Tibial artery (tissue), 4 donors: ENCODE data around the gene NBL1.

Source experiments
- DNase-seq, 2 donors: peaks; one replicate each; pipeline ENCODE4 v3.0.0-alpha.2; 2019
- H3K27ac ChIP-seq, 2 donors: fragments of 200-600 bp; sonication (generic) in 1 of 2; 1 replicate in 1 of 2; 2 replicates in 1 of 2; pipeline ENCODE4 v1.5.1; 2018 to 2019; ENCODE audit warnings: mild to moderate bottlenecking in 1 of 2
- H3K27me3 ChIP-seq, 2 donors: fragments of 200-600 bp; sonication (generic) in 1 of 2; one replicate each; pipeline versions ENCODE4 v1.5.1 to v1.6.0; 2016 to 2019
- H3K36me3 ChIP-seq, 3 donors: fragments of 200-600 bp; sonication (generic) in 2 of 3; one replicate each; pipeline ENCODE4 v1.5.1; 2016 to 2019; ENCODE audit warnings: mild to moderate bottlenecking in 2 of 3
- H3K4me1 ChIP-seq, 4 donors: fragments of 200-600 bp; sonication (generic) in 2 of 4; 1 replicate in 3 of 4; 2 replicates in 1 of 4; pipeline ENCODE4 v1.5.1; 2016 to 2019
- H3K4me3 ChIP-seq, 2 donors: fragments of 200-600 bp; sonication (generic) in 1 of 2; 1 replicate in 1 of 2; 2 replicates in 1 of 2; pipeline ENCODE4 v1.5.1; 2018 to 2019; ENCODE audit warnings: mild to moderate bottlenecking in 2 of 2
- H3K9me3 ChIP-seq, 3 donors: fragments of 200-600 bp; sonication (generic) in 1 of 3; one replicate each; pipeline ENCODE4 v1.5.1; 2016 to 2019
- CTCF ChIP-seq, 2 experiments: fragments of 200-600 bp in 1 of 2; fragments of 450-650 bp in 1 of 2; IDR thresholded peaks; one replicate each; pipeline ENCODE4 v1.5.1; 2017 to 2019; ENCODE audit warnings: antibody characterized with exemption in 2 of 2, mild to moderate bottlenecking in 1 of 2, moderate library complexity in 1 of 2
- intact Hi-C: fragments of 100-400 bp; cut with DNase I; formaldehyde crosslinking; loops from one replicate; pipeline ENCODE4 v1.15.0; 2023; ENCODE audit warnings: low total_unique reads

NBL1 gene

DNA sequence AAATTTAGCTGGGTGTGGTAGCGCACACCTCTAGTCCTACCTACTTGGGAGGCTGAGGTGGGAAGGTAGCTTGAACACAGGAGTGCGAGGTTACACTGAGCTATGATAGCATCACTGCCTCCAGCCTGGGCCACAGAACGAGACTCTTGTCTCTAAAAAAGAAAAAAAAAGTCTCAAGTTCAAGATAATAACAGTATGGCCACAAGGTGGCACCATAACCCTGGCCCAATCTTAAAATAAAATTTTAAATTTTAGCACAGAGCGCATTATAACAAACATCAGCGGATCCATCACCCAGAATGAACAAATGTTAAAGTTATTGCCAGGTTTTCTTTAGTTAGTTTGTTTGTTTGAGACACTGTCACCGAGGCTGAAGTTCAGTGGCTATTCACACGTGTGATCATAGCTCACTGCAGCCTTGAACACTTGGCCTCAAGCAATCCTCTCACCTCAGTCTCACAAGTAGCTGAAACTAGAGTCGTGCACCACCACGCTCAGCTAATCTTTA lies 17.7 kb downstream of the NBL1 start:
- no peaks in the 10 kb centered on the region for H3K9me3 ChIP-seq
- H3K27ac ChIP-seq, result no peak overlapping the region
- intact Hi-C loops, result no loop called here
- peak; percentile 59 to 76 for TF ChIP-seq CTCF (IDR thresholded peaks at IDR 0.05)
- H3K4me3 ChIP-seq, result no peak overlapping the region
- DNase-seq, result no peak
- peaks cover 0 to 48% of the 10 kb centered on the region in 2 donors for H3K27me3 ChIP-seq
- peaks cover 0 to 22% (median 20%) of the 10 kb centered on the region in 3 donors for H3K36me3 ChIP-seq
- H3K4me1 ChIP-seq, result peaks cover 0 to 25% (median 14%) of the 10 kb centered on the region in 4 donors

- TF ChIP-seq CTCF (IDR thresholded peaks at IDR 0.05), result no peak
- intact Hi-C loops, result no loop called here
These were observed 18.2 kb downstream of the NBL1 start for GRCh38 chr1:19662313-19662712.

DNA sequence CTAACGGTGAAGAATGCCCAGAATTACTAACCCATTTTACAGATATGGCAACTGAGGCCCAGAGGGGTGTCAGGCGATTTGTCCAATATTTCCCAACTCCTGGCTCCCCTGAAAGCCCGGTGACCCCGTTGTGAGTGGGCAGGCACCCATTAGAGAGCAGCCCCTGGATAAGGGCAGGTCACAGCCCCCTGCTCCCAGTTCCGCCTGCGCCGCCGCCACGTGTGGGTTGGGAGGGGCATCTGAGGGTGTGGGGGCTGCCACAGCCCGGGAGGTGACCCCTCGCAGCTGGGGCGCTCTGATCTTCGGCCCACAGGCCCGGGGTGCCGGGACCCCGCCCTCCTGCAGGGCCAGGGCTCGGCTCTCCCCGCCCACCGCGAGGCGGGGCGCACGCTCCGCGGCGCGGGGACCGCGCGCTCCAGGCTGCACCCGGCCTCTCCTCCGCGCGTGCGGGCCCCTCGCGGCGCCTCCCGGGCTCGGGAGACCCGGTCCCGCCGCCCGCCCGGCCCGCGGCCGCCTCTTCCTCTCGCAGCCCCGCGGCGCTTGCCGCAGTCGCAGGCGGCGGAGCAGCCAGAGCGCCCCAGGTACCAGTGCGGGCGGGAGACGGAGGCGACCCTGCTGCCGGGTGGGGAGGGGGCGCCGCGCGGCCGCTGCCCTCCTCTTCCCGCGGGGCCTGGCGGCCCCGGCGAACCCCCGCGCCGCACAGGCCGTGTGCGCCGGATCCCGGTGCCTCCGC lies 20.5 kb downstream of the NBL1 start, which contains the start of gene HTR6:
Gene HTR6, plus strand, starts transcription at position 423 of the 733 bp plus-strand sequence. CDS start 879 bp downstream, outside the sequence.
- H3K36me3 ChIP-seq, result no peaks in the 10 kb centered on the region
- peaks cover 0 to 70% of the 10 kb centered on the region in 2 donors for H3K27me3 ChIP-seq
- H3K9me3 ChIP-seq, result no peaks in the 10 kb centered on the region
- no peak for TF ChIP-seq CTCF (IDR thresholded peaks at IDR 0.05)
- peaks cover 0 to 22% (median 12%) of the 10 kb centered on the region in 4 donors for H3K4me1 ChIP-seq
- peak within 1 kb of the TSS in 1 of 2 donors; percentile 43 for H3K4me3 ChIP-seq
- no peak for DNase-seq
- intact Hi-C loops, result loop anchor here (2.0 kb wide), 1 partner anchor 38 kb away; no protein-coding TSS in a partner anchor
- no peak within 1 kb of the TSS for H3K27ac ChIP-seq

More at GRCh38 chr1:19662313-19662712, 18.2 kb downstream of the NBL1 start:
- H3K9me3 ChIP-seq, result no peaks in the 10 kb centered on the region
- peaks cover 0 to 52% of the 10 kb centered on the region in 2 donors for H3K27me3 ChIP-seq
- H3K4me3 ChIP-seq, result no peak overlapping the region
- DNase-seq, result no peak
- peaks cover 0 to 16% (median 15%) of the 10 kb centered on the region in 3 donors for H3K36me3 ChIP-seq
- H3K27ac ChIP-seq, result no peak overlapping the region
- peaks cover 0 to 25% (median 14%) of the 10 kb centered on the region in 4 donors for H3K4me1 ChIP-seq

GRCh38 chr1:19665186-19665495 lies 21.0 kb downstream of the NBL1 start:
- DNase-seq, result no peak
- Histone ChIP-seq H3K36me3 (no peaks in the 10 kb centered on the region), H3K27ac (no peak overlapping the region), H3K4me3 (peak overlapping the region in 1 of 2 donors; percentile 43), H3K9me3 (no peaks in the 10 kb centered on the region), H3K4me1 (peaks cover 0 to 17% (median 10%) of the 10 kb centered on the region in 4 donors), H3K27me3 (peaks cover 0 to 70% of the 10 kb centered on the region in 2 donors)
- intact Hi-C loops, result loop anchor here (2.0 kb wide), 1 partner anchor 38 kb away; no protein-coding TSS in a partner anchor
- TF ChIP-seq CTCF (IDR thresholded peaks at IDR 0.05), result no peak

- DNase-seq, result no peak
- intact Hi-C loops, result loop anchor here (2.0 kb wide), 1 partner anchor 37 kb away; no protein-coding TSS in a partner anchor
- Histone ChIP-seq H3K27ac (no peak overlapping the region), H3K4me3 (no peak overlapping the region), H3K27me3 (peaks cover 0 to 66% of the 10 kb centered on the region in 2 donors), H3K36me3 (no peaks in the 10 kb centered on the region), H3K9me3 (no peaks in the 10 kb centered on the region), H3K4me1 (peaks cover 0 to 17% (median 9%) of the 10 kb centered on the region in 4 donors)
- no peak for TF ChIP-seq CTCF (IDR thresholded peaks at IDR 0.05)
These were observed 21.7 kb downstream of the NBL1 start for GRCh38 chr1:19665496-19666465.
